Skeletal muscle tissue (tissue), 4 donors: Measurements from ENCODE around the gene SNX20. TPM values are rescaled to one million over a fixed set of nuclear protein-coding genes. Genes with fewer than 3 reads are reported as not detected.

Experiments used
- H3K27ac ChIP-seq: one replicate; pipeline ENCODE4 v1.7.0; 2013; ENCODE audit warnings: mild to moderate bottlenecking, low read depth, low read length, inconsistent platforms
- H3K27me3 ChIP-seq, 3 donors: one replicate each; pipeline ENCODE4 v1.7.0; 2013; ENCODE audit warnings: low read length in 3 of 3; ENCODE audit not compliant: control insufficient read depth in 3 of 3, insufficient read depth in 3 of 3
- H3K36me3 ChIP-seq, 3 donors: one replicate each; pipeline ENCODE4 v1.7.0; 2013; ENCODE audit warnings: low read length in 3 of 3; ENCODE audit not compliant: control insufficient read depth in 3 of 3, insufficient read depth in 3 of 3
- H3K4me1 ChIP-seq, 3 donors: one replicate each; pipeline ENCODE4 v1.7.0; 2013; ENCODE audit warnings: low read length in 3 of 3, mild to moderate bottlenecking in 3 of 3; ENCODE audit not compliant: control insufficient read depth in 3 of 3, insufficient read depth in 3 of 3
- H3K4me3 ChIP-seq, 3 donors: one replicate each; pipeline ENCODE4 v1.7.0; 2013; ENCODE audit warnings: low read length in 3 of 3
- H3K9ac ChIP-seq, 3 donors: one replicate each; pipeline ENCODE4 v1.7.0; 2013; ENCODE audit warnings: low read length in 3 of 3, mild to moderate bottlenecking in 3 of 3, moderate library complexity in 2 of 3, low read depth in 1 of 3
- H3K9me3 ChIP-seq, 3 donors: one replicate each; pipeline ENCODE4 v1.7.0; 2013; ENCODE audit warnings: low read length in 3 of 3; ENCODE audit not compliant: control insufficient read depth in 3 of 3
- total RNA-seq: library from RNA; depleted of rRNA; stranded (reverse); fragments of >200 nt; gene quantifications from one replicate; pipeline ENCODE4 v1.2.3, GENCODE V29; 2014
- donor health status: Osteomylitis.

Gene SNX20
- total RNA-seq, 1 donor from 2014 or later, result 1.0 TPM

DNA sequence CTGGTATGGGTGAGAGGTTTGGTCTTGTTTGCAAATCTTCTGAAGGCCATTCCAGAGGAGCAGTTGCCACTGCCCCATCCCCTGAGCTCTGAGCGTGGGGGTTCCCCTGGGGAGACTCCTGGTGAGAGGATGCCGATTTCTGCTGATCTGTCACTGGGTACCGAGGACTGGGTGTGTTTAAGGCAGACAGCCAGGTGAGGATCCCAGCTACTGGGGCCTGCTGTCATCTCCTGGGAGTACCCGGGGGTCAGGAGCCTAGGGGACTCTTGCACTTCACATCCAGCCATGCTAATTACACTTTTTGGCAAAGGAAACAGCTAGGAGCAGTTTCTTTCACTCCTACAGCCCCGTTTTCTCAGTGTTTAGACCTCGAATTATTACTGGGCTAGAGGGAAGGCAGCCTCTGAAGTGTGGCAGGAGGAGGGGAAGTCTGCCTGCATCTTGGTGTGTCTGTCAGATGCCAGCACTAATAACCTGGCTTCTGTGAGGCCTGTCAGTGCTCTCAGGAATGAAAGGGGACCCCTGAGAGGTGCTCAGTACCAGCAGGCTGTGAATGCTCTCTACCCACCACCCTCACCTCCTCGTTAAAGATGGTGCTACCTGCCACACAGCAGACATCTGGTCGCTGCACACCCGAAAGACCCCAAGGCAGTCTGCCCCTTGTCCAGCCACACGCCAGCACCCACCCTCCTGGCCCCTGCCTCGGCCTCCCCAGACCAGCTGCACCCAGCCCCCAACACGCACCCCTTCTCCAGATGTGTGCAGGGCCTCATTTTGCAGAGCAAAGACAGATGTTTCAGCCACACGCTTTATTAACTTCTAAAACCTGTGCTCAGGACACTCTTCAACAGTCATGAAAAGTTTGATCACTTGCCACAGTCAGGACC is 43.2 kb downstream of the SNX20 start:
- H3K4me1 ChIP-seq, result no peaks in the 10 kb centered on the region
- peaks cover 0 to 4% (median 0%) of the 10 kb centered on the region in 3 donors for H3K27me3 ChIP-seq
- no peak overlapping the region for H3K9ac ChIP-seq
- H3K4me3 ChIP-seq, result no peak overlapping the region
- H3K36me3 ChIP-seq, result no peaks in the 10 kb centered on the region
- H3K9me3 ChIP-seq, result no peaks in the 10 kb centered on the region
- H3K27ac ChIP-seq, result no peak overlapping the region

DNA sequence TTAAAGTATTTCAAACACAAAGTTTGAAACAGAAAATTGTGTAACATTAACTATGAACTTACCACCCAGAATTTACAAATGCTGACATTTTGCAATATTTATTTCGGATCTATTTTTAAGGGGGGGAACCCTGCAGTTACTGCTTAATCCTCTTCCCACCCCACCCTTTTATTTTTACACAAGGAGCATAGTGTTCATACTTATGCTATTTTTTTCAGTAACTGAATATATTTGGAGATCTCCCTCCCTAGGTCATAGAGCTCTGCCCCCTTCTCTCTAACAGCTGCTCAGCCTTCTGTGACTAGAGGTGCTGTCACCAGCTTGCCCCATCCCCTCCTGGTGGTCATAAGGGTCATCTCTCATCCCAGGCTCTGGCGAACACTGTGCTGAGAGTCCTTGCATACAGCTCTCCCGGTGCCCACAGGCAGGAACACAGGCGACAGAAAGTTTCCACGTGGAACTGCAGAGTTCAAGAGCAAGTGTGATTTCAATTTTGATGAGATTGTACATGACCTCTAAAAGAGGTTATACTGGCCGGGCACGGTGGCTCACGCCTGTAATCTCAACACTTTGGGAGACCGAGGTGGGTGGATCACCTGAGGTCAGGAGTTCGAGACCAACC is 44.2 kb downstream of the SNX20 start:
- H3K4me1 ChIP-seq, result no peaks in the 10 kb centered on the region
- no peak overlapping the region for H3K4me3 ChIP-seq
- H3K27ac ChIP-seq, result no peak overlapping the region
- no peaks in the 10 kb centered on the region for H3K36me3 ChIP-seq
- no peaks in the 10 kb centered on the region for H3K9me3 ChIP-seq
- H3K9ac ChIP-seq, result no peak overlapping the region
- peaks cover 0 to 4% (median 0%) of the 10 kb centered on the region in 3 donors for H3K27me3 ChIP-seq

DNA sequence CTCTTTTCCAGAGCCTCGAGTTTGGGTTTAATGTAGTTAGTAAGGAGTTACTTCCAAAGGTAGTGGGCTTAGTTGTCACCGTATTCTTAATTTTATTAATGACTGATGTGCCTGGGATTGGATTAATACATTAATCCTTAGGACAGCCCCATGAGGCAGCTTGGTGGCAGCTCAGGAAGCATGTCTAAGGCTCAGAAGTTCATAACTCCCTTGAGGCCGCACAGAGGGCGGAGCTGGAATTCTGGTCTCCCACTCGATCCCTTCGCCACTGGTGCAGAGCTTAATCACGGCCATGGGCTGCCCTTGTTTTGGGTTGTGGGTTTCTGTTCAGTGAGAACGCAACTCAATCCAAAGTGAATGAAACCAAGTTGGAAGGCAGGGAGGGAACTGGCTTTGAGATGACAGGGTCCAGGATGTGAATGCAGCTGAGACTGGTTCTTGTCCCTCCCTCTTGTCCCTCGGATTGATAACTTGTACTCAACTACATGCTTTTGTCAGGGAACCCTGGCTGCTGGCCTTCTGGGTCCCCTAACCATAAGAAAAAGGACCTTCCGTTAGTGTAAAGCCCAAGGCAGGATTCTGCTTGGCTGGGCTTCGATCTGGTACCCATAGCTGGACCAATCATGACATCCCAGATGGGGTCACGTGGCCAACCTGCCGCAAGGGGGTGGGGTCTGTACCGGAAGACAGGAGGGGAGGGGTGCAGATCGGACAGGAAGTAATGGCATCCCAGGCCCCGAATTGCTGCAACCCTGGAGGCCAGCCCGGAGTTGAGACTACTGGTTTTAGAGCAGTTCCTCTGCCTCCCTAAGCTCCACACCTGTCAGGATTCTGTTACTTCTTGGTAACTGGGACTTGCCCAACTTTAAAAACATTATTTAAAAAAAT is 45.4 kb downstream of the SNX20 start:
- no peak overlapping the region for H3K27ac ChIP-seq
- H3K9me3 ChIP-seq, result no peaks in the 10 kb centered on the region
- no peak overlapping the region for H3K4me3 ChIP-seq
- H3K36me3 ChIP-seq, result no peaks in the 10 kb centered on the region
- H3K4me1 ChIP-seq, result no peaks in the 10 kb centered on the region
- H3K27me3 ChIP-seq, result peaks cover 0 to 2% (median 0%) of the 10 kb centered on the region in 3 donors
- H3K9ac ChIP-seq, result no peak overlapping the region

DNA sequence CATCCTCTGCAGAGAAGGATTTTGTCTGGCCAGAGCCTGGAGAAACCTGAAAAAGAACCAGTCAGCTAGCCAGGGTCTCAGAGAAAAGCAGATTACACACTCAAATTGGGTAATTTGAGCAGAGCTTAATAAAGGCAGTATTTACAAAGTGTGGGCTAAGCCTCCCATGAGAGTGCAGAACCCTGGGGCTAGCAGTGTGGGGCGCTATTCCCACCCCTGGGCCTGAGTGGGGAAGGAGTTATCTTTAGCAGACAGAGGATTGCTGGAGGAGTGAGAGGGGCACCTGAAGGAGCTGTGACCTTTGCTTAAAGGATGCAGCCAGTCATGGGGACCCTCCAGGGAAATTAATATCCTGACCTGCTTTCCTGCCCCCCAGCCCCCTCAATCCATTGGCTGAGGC is 46.2 kb downstream of the SNX20 start:
- H3K9ac ChIP-seq, result no peak overlapping the region
- H3K9me3 ChIP-seq, result no peaks in the 10 kb centered on the region
- no peak overlapping the region for H3K4me3 ChIP-seq
- no peaks in the 10 kb centered on the region for H3K4me1 ChIP-seq
- H3K27ac ChIP-seq, result no peak overlapping the region
- H3K27me3 ChIP-seq, result peaks cover 0 to 2% (median 0%) of the 10 kb centered on the region in 3 donors
- no peaks in the 10 kb centered on the region for H3K36me3 ChIP-seq

DNA sequence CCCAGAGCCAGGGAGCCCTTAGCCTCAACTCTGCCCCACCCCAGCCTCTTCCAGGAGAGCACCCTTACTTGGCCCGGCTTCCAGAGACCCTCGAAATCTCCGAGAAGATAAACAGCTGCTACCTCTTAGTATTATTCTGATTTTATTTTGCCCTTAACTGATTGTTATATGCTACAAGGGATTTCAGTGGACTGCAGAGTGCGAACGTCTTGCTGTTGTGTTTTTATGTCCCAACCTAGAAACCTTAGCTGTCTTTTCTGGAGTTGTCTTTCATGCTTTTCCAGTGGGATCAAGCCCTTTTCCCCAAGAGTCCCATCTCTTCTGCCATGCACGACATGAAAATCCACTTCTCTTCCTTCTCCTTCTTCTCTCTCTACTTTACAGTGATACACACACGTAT is 47.0 kb downstream of the SNX20 start:
- no peak overlapping the region for H3K27ac ChIP-seq
- no peak overlapping the region for H3K9ac ChIP-seq
- no peaks in the 10 kb centered on the region for H3K4me1 ChIP-seq
- no peak overlapping the region for H3K4me3 ChIP-seq
- H3K36me3 ChIP-seq, result no peaks in the 10 kb centered on the region
- peaks cover 0 to 2% (median 0%) of the 10 kb centered on the region in 3 donors for H3K27me3 ChIP-seq
- H3K9me3 ChIP-seq, result no peaks in the 10 kb centered on the region

DNA sequence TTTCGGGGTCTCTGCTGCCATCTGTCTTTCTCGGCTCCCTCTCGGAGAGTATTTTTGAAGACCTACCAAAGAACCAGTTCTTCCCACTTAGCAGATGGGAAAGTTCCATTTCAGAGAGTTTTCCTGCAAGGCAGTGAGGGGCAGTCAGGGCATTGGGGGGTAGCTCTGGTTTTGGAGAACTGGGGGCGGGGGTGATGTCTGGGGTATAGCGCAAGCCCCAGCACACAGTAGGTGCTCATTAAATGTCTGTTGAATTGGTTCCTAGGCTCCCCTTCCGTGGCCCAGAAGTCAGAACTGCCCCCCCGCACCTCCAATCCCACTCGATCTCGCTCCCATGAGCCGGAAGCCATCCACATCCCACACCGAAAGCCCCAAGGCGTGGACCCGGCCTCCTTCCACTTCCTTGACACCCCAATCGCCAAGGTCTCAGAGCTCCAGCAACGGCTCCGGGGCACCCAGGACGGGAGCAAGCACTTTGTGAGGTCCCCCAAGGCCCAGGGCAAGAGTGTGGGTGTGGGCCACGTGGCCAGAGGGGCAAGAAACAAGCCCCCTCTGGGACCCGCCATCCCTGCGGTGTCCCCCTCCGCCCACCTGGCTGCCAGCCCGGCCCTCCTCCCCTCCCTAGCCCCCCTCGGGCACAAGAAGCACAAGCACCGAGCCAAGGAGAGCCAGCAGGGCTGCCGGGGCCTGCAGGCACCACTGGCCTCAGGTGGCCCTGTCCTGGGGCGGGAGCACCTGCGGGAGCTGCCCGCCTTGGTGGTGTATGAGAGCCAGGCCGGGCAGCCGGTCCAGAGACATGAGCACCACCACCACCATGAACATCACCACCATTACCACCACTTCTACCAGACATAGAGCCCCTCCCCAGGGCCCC is 47.9 kb downstream of the SNX20 start:
- no peak overlapping the region for H3K9ac ChIP-seq
- H3K4me3 ChIP-seq, result no peak overlapping the region
- H3K36me3 ChIP-seq, result no peaks in the 10 kb centered on the region
- H3K27ac ChIP-seq, result no peak overlapping the region
- no peaks in the 10 kb centered on the region for H3K9me3 ChIP-seq
- H3K4me1 ChIP-seq, result no peaks in the 10 kb centered on the region
- peaks cover 0 to 2% (median 0%) of the 10 kb centered on the region in 3 donors for H3K27me3 ChIP-seq

DNA sequence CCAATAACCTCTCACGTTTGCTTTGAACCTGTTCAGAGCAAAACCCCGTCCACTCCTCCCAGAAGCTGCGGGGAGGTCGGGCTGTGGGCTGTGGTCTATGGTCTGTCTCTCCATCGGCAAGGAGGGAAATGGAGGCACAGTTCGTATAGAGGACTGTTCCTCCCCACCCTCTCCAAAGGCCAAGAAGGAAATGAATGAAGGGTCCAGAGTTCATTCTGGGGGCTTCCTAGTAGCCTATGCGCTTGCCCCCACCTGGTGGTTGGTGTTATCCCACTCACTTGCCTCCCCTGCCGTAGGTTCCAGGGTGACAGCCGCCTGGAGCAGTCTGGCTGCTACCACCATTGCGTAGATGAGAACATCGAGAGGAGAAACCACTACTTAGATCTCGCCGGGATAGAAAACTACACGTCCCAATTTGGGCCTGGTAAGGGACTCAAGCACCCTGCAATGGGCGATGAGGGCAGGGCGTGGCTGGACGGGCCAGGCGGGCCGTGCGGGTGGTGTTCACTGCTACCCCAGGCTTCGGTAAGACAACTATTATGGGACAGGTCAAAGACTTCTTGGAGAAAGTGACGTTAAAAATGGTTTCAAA is 49.0 kb downstream of the SNX20 start:
- H3K9me3 ChIP-seq, result no peaks in the 10 kb centered on the region
- no peaks in the 10 kb centered on the region for H3K36me3 ChIP-seq
- no peak overlapping the region for H3K4me3 ChIP-seq
- H3K9ac ChIP-seq, result no peak overlapping the region
- H3K4me1 ChIP-seq, result peaks cover 8 to 9% (median 8%) of the 10 kb centered on the region in 3 donors
- no peak overlapping the region for H3K27ac ChIP-seq
- peaks cover 0 to 2% (median 0%) of the 10 kb centered on the region in 3 donors for H3K27me3 ChIP-seq

DNA sequence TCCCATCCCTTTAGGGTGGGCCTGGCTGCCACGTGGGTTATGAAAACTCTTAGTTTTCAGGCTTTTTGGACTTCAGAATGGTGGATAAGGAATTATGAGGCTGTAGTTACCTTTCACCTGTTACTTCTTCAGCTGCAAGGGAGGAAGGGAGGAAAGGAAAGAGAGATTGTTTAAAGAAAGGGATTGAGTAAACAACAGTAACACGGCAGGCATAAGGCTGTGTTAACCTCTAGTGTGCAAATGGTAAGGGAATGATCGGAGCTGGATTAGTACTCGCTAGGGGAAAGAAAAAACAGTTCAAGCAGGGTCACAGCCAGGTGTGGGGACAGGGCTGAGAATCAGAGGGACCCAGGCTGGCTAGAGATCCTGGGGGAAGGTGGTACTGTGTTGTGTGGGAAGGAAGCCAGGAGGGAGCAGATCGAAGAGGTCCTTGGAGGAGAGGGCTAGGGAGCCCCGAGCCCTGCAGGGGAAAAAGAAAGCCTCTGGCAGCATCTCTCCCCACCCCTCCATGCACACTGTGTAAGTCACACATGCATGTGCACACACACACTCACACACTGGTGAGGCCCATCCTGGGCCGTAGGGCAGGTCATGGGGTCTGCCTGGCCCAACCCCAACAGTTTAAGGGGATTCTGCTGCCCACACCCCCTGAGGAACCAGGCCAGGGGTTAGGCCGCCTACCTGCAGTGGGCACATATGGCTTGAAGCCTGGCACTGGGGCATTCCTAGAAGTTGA is 49.7 kb downstream of the SNX20 start:
- H3K36me3 ChIP-seq, result no peaks in the 10 kb centered on the region

More for the DNA sequence above, 49.7 kb downstream of the SNX20 start:
- H3K27me3 ChIP-seq, result peaks cover 0 to 2% (median 0%) of the 10 kb centered on the region in 3 donors
- peaks cover 10 to 13% (median 13%) of the 10 kb centered on the region in 3 donors for H3K4me1 ChIP-seq
- H3K27ac ChIP-seq, result no peak overlapping the region
- H3K9me3 ChIP-seq, result no peaks in the 10 kb centered on the region
- H3K9ac ChIP-seq, result no peak overlapping the region
- no peak overlapping the region for H3K4me3 ChIP-seq
